Stimulated activated effector memory CD8-positive, alpha-beta T cell treated with anti-CD3 and anti-CD28 coated beads, Interleukin-12 subunit alpha, Interleukin-12 subunit beta, amount 100 ng/mL, for 72 hours (primary cell): ENCODE measurements around the gene GSG1L2.
"Not testable (repeated sequence)": the region's sequence is repeated elsewhere in the genome, so short reads cannot be mapped to it uniquely, and the experiment has no call there.

Experiments used
- ATAC-seq: fragments of 150-1000 bp; cut with Tn5 transposase; 2 replicates; pipeline ENCODE4 v1.10.0; 2021
- DNase-seq, 2 donors: peaks; one replicate each; pipeline ENCODE4 v3.0.0; 2021 to 2022; ENCODE audit warnings: low spot score in 2 of 2
- H3K27ac Mint-ChIP-seq: one replicate; pipeline ENCODE4 v1.8.0; 2022; ENCODE audit warnings: mild to moderate bottlenecking, mixed read lengths
- H3K36me3 Mint-ChIP-seq: one replicate; pipeline ENCODE4 v1.8.0; 2022; ENCODE audit warnings: mild to moderate bottlenecking, mixed read lengths
- H3K4me1 Mint-ChIP-seq: one replicate; pipeline ENCODE4 v1.8.0; 2022; ENCODE audit warnings: mixed read lengths
- H3K4me3 Mint-ChIP-seq: one replicate; pipeline ENCODE4 v1.8.0; 2022; ENCODE audit warnings: mild to moderate bottlenecking, mixed read lengths
- H3K9me3 Mint-ChIP-seq: one replicate; pipeline ENCODE4 v1.8.0; 2022; ENCODE audit warnings: mixed read lengths

Gene GSG1L2

DNA sequence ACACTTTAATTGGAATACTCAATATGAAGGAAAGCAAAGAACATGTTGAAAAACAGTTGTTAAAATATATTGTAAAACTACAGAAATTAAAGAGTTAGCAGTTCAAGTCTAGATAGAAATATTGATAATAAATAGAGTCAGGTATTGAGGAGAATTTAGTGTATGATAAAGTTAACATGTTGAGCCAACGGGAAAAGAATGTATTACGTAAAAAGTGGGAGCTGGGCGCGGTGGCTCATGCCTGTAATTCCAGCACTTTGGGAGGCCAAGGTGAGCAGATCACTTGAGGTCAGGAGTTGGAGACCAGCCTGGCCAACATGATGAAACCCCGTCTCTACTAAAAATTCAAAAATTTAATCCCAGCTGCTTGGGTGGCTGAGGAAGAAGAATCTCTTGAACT is 38.4 kb downstream of the GSG1L2 start:
- not testable (repeated sequence) for ATAC-seq, DNase-seq, H3K27ac Mint-ChIP-seq, H3K4me3 Mint-ChIP-seq, H3K36me3 Mint-ChIP-seq, H3K4me1 Mint-ChIP-seq, H3K9me3 Mint-ChIP-seq

DNA sequence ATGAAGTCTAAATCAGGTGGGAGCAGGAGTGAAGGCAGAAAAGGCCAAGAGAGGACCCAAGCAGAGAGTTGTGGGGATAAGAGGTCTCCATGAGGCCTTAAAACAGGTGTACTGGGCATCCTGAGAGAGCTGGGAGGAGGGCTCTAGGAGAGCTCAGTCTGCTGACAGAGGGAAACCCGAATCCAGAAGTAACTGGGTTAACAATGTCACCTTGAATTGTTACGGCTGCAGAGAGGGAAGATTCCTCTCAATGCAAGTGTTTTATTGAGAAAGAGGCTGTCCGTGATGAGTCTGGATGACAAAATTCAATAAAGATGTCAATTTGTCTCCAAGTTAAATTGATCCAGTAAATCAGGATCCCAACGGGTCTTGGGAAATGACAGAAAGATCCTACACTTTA is 38.8 kb downstream of the GSG1L2 start:
- no peak for DNase-seq
- Mint-ChIP-seq H3K4me1 (no peaks in the 10 kb centered on the region), H3K27ac (no peak overlapping the region), H3K9me3 (no peaks in the 10 kb centered on the region), H3K4me3 (no peak overlapping the region), H3K36me3 (no peaks in the 10 kb centered on the region)
- ATAC-seq = no peak

- Mint-ChIP-seq H3K36me3 (no peaks in the 10 kb centered on the region), H3K9me3 (no peaks in the 10 kb centered on the region), H3K4me3 (no peak overlapping the region), H3K4me1 (no peaks in the 10 kb centered on the region), H3K27ac (no peak overlapping the region)
- ATAC-seq = no peak
- no peak for DNase-seq
These were observed 41.3 kb downstream of the GSG1L2 start for GRCh38 chr17:9780552-9780951.

GRCh38 chr17:9776911-9777310 is 45.0 kb downstream of the GSG1L2 start:
- Mint-ChIP-seq H3K9me3 (no peaks in the 10 kb centered on the region), H3K27ac (no peak overlapping the region), H3K4me3 (no peak overlapping the region), H3K4me1 (no peaks in the 10 kb centered on the region), H3K36me3 (no peaks in the 10 kb centered on the region)
- ATAC-seq = no peak
- no peak for DNase-seq

DNA sequence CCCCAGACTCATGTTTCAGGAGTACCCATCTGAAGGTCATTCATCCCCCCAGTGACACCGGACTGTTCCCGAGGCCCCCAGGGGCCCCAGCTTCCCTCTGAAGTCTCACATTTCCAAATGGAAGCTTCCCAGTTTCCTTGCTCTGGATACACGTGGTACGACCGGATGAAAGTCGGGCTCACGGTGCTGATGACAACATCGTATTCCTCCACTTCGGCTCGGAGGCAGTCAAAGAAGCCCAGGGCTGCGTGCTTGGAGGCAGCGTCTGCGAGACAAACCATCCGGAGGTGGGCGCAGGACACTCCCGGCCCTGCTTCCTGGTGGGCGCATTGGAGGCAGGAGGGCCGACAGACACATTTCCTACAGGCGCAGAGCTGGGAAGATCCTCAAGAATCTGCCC is 49.2 kb downstream of the GSG1L2 start:
- Mint-ChIP-seq H3K4me1 (no peaks in the 10 kb centered on the region), H3K9me3 (no peaks in the 10 kb centered on the region), H3K27ac (no peak overlapping the region), H3K36me3 (no peaks in the 10 kb centered on the region), H3K4me3 (no peak overlapping the region)
- DNase-seq = no peak
- ATAC-seq = no peak

DNA sequence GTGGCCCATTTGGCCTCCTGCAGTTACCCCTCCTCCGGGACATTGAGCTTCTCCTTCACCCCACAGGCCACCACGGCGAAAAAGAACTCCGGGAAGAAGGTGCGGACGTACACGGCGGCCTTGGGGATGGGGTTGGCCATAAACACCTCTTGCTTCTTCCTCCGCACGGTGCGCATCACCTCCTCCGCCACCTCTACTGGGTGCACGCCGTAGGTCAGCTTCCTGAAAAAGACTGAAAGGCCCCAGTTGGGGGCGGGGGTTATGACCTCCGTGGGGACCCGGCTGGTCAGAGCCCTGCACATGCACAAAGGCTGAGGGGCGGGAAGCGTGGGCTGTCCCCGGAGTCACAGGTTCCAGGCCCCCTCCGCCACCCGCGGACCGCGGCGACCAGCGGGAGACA is 50.4 kb downstream of the GSG1L2 start:
- no peaks in the 10 kb centered on the region for H3K9me3 Mint-ChIP-seq
- no peak overlapping the region for H3K4me3 Mint-ChIP-seq
- no peak overlapping the region for H3K27ac Mint-ChIP-seq
- ATAC-seq = no peak
- DNase-seq = no peak
- H3K4me1 Mint-ChIP-seq = no peaks in the 10 kb centered on the region
- no peaks in the 10 kb centered on the region for H3K36me3 Mint-ChIP-seq

- Mint-ChIP-seq H3K27ac (no peak overlapping the region), H3K4me3 (no peak overlapping the region), H3K9me3 (no peaks in the 10 kb centered on the region), H3K4me1 (no peaks in the 10 kb centered on the region), H3K36me3 (no peaks in the 10 kb centered on the region)
- no peak for DNase-seq
- ATAC-seq = no peak
These were observed 52.7 kb downstream of the GSG1L2 start for GRCh38 chr17:9769036-9769695.

DNA sequence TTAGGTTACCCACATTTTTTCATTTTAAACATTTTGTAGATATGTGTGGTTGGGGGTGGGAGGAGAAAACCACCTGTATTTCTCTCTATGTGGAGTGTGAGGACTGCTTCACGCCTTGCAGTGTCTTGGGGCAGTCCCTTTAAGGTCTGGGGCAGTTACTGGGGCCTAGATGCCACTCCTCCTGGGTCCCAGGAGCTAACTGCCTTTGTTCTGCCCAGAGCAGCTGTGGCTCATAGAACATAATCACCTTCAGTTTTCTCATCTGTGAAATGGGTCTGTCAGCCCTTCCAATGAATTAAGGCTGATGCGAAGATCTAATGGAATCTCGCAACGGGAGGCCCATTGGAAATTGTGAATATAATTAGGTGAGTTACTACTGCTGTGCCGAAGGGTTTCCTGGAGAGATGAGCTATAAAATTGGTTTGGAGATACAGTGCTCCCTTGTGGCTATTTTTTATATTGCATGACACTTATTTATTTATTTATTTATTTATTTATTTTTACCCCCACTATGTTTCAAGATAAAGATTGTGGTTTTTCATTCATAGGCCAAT is 53.4 kb downstream of the GSG1L2 start:
- ATAC-seq (peak; percentile 50), DNase-seq (no peak)
- Mint-ChIP-seq H3K4me3 (no peak overlapping the region), H3K9me3 (no peaks in the 10 kb centered on the region), H3K4me1 (peaks cover 4% of the 10 kb centered on the region), H3K36me3 (no peaks in the 10 kb centered on the region), H3K27ac (no peak overlapping the region)

GRCh38 chr17:9767432-9767991 is 54.4 kb downstream of the GSG1L2 start:
- H3K27ac Mint-ChIP-seq = no peak overlapping the region
- no peak for ATAC-seq
- H3K9me3 Mint-ChIP-seq = no peaks in the 10 kb centered on the region
- peaks cover 6% of the 10 kb centered on the region for H3K4me1 Mint-ChIP-seq
- H3K36me3 Mint-ChIP-seq = no peaks in the 10 kb centered on the region
- DNase-seq = no peak
- no peak overlapping the region for H3K4me3 Mint-ChIP-seq

DNA sequence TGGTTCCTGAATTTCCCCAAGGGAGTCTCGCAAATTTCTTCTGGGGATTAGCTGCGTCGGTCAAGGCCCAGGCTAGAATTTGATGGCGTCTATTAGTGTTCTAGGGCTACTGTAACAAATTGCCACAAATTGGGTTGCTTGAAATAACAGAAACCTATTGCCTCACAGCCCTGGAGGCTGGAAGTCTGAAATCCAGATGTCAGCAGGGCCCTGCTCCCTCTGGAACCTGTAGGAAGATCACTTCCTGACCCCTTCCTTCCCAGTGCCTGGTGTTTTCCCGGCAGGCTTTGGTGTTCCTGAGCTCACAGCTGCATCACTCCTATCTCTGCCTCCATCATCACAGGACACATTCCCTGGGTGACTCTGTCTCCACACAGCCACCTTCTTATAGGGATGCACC is 54.9 kb downstream of the GSG1L2 start:
- ATAC-seq = no peak
- no peak overlapping the region for H3K4me3 Mint-ChIP-seq
- H3K36me3 Mint-ChIP-seq = no peaks in the 10 kb centered on the region
- no peak overlapping the region for H3K27ac Mint-ChIP-seq
- DNase-seq = no peak
- H3K4me1 Mint-ChIP-seq = peaks cover 6% of the 10 kb centered on the region
- H3K9me3 Mint-ChIP-seq = no peaks in the 10 kb centered on the region

DNA sequence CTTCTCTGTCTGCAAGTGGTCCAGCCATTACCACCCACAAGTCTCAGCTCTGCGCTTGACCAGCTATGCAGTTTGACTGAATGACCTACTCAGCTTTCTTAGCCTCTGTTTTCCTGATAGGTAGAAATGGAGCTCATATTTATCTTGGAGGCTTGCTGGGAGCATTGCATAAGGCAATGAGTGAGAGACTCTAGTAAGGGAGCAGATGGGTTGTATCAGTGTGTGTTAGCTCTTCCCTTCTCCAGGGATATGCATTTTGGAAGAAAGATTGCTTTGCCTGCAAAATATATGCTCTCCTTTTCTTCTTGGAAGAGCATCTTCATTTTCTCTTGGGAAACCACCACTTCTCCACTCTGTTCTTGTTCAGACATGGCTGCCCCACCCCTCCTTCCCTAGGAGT is 56.6 kb downstream of the GSG1L2 start:
- ATAC-seq (no peak), DNase-seq (no peak)
- Mint-ChIP-seq H3K4me1 (peaks cover 6% of the 10 kb centered on the region), H3K36me3 (no peaks in the 10 kb centered on the region), H3K9me3 (no peaks in the 10 kb centered on the region), H3K27ac (no peak overlapping the region), H3K4me3 (no peak overlapping the region)

DNA sequence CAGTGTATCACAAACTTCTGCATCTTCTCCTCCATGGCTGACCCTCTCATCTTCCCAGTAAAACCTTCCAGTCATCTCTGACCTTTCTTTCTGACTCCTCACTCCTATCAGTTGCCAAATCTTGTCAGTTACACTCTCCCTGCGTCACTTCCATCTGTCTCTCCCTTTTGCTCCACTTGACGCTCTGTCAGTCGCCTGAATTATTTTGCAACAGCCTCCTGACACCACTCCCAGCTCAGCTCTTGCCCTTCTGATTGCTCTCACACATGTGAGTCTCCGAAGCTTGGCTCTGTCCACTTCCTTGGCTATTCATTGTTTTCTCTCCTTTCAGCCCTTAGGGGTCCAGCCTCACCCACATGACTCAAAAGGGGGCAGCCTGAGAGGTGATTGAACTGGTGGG is 58.2 kb downstream of the GSG1L2 start:
- H3K36me3 Mint-ChIP-seq = no peaks in the 10 kb centered on the region
- no peak overlapping the region for H3K4me3 Mint-ChIP-seq
- ATAC-seq (peak; percentile 48), DNase-seq (no peak)
- H3K9me3 Mint-ChIP-seq = no peaks in the 10 kb centered on the region
- H3K4me1 Mint-ChIP-seq = peaks cover 6% of the 10 kb centered on the region
- no peak overlapping the region for H3K27ac Mint-ChIP-seq

GRCh38 chr17:9760266-9760665 is 61.6 kb downstream of the GSG1L2 start:
- Mint-ChIP-seq H3K4me3 (no peak overlapping the region), H3K4me1 (peaks cover 6% of the 10 kb centered on the region), H3K27ac (no peak overlapping the region), H3K9me3 (no peaks in the 10 kb centered on the region), H3K36me3 (no peaks in the 10 kb centered on the region)
- ATAC-seq (peak; percentile 75), DNase-seq (no peak)

GRCh38 chr17:9755083-9755482 is 66.8 kb downstream of the GSG1L2 start:
- Mint-ChIP-seq H3K27ac (no peak overlapping the region), H3K9me3 (no peaks in the 10 kb centered on the region), H3K4me1 (no peaks in the 10 kb centered on the region), H3K4me3 (no peak overlapping the region), H3K36me3 (no peaks in the 10 kb centered on the region)
- ATAC-seq (no peak), DNase-seq (no peak)
